HEK293 (cell line): ENCODE measurements around the gene HMX2.

ENCODE experiments used
- CTCF ChIA-PET: fragments of 350-600 bp; formaldehyde crosslinking; extraction: SDS; loops from one replicate; lab custom pipeline; 2021; ENCODE audit warnings: antibody characterized with exemption; lab: Yijun Ruan, JAX
- POLR2A ChIA-PET: fragments of 300-600 bp; formaldehyde crosslinking; extraction: SDS; loops from one replicate; lab custom pipeline; 2020; ENCODE audit warnings: antibody characterized with exemption, inconsistent platforms; lab: Yijun Ruan, JAX
- H3K27ac ChIP-seq: fragments of 200-500 bp; sonication (Bioruptor generic); 2 replicates; pipeline ENCODE4 v1.5.1; 2014; ENCODE audit warnings: low read depth, low read length, control low read depth, inconsistent platforms; ENCODE audit errors: extremely low read depth
- H3K36me3 ChIP-seq, 2 experiments: fragments of 200-500 bp in 1 of 2; sonication (Bioruptor generic) in 1 of 2; 1 replicate in 1 of 2; 2 replicates in 1 of 2; pipeline ENCODE4 v1.5.1; 2014 to 2017; ENCODE audit warnings: inconsistent platforms in 2 of 2, low read length in 2 of 2; ENCODE audit not compliant: control insufficient read depth in 2 of 2, insufficient read depth in 1 of 2
- H3K4me1 ChIP-seq: fragments of 200-500 bp; sonication (Bioruptor generic); 2 replicates; pipeline ENCODE4 v1.5.1; 2014; ENCODE audit warnings: mild to moderate bottlenecking, low read length, inconsistent platforms; ENCODE audit not compliant: control insufficient read depth, insufficient read depth
- H3K4me3 ChIP-seq: 2 replicates; pipeline ENCODE4 v1.5.1; 2011; ENCODE audit warnings: low read depth, mild to moderate bottlenecking, control low read depth, low read length, moderate library complexity
- H3K9me3 ChIP-seq: fragments of 200-500 bp; sonication (Bioruptor generic); 2 replicates; pipeline ENCODE4 v1.5.1; 2014; ENCODE audit warnings: low read depth, low read length, inconsistent platforms; ENCODE audit not compliant: control insufficient read depth, insufficient read depth
- EGR2 ChIP-seq: fragments of 450-650 bp; formaldehyde crosslinking; IDR thresholded peaks from 2 replicates; pipeline ENCODE4 v1.5.1; 2016; ENCODE audit warnings: low read depth, missing biosample characterization, missing genetic modification characterization
- HOXA7 ChIP-seq: sonication (generic); formaldehyde crosslinking; IDR thresholded peaks from 2 replicates; pipeline ENCODE4 v1.8.1; 2022; ENCODE audit warnings: missing genetic modification reagents, borderline replicate concordance
- KLF7 ChIP-seq: fragments of 450-650 bp; formaldehyde crosslinking; IDR thresholded peaks from 2 replicates; pipeline ENCODE4 v1.5.1; 2016; ENCODE audit warnings: missing biosample characterization, missing genetic modification characterization, borderline replicate concordance
- REPIN1 ChIP-seq: fragments of 450-650 bp; formaldehyde crosslinking; IDR thresholded peaks from 2 replicates; pipeline ENCODE4 v1.5.1; 2017; ENCODE audit warnings: missing biosample characterization, missing genetic modification characterization, low read depth
- SP3 ChIP-seq: fragments of 450-650 bp; formaldehyde crosslinking; IDR thresholded peaks from 2 replicates; pipeline ENCODE4 v1.5.1; 2016; ENCODE audit warnings: missing biosample characterization, missing genetic modification characterization
- YY1 ChIP-seq: fragments of 450-650 bp; formaldehyde crosslinking; IDR thresholded peaks from 2 replicates; pipeline ENCODE4 v1.5.1; 2018; ENCODE audit warnings: missing biosample characterization, missing genetic modification characterization
- ZBTB7A ChIP-seq: fragments of 450-650 bp; formaldehyde crosslinking; IDR thresholded peaks from 2 replicates; pipeline ENCODE4 v1.5.1; 2016; ENCODE audit warnings: low read depth, missing biosample characterization, missing genetic modification characterization
- ZNF121 ChIP-seq: fragments of 450-650 bp; formaldehyde crosslinking; IDR thresholded peaks from 2 replicates; pipeline ENCODE4 v1.5.1; 2016; ENCODE audit warnings: missing biosample characterization, missing genetic modification characterization
- ZNF138 ChIP-seq: fragments of 450-650 bp; formaldehyde crosslinking; IDR thresholded peaks from 2 replicates; pipeline ENCODE4 v1.5.1; 2016; ENCODE audit warnings: missing biosample characterization, missing genetic modification characterization, borderline replicate concordance
- ZNF174 ChIP-seq: fragments of 450-650 bp; formaldehyde crosslinking; IDR thresholded peaks from 2 replicates; pipeline ENCODE4 v1.5.0; 2017; ENCODE audit warnings: missing biosample characterization, mild to moderate bottlenecking, missing genetic modification characterization
- ZNF221 ChIP-seq: fragments of 450-650 bp; formaldehyde crosslinking; IDR thresholded peaks from 2 replicates; pipeline ENCODE4 v1.5.1; 2017; ENCODE audit warnings: missing biosample characterization, missing genetic modification characterization, borderline replicate concordance
- ZNF292 ChIP-seq: fragments of 450-650 bp; formaldehyde crosslinking; IDR thresholded peaks from 2 replicates; pipeline ENCODE4 v1.5.1; 2016; ENCODE audit warnings: low read depth, missing biosample characterization, missing genetic modification characterization, borderline replicate concordance
- ZNF354C ChIP-seq: fragments of 450-650 bp; formaldehyde crosslinking; IDR thresholded peaks from 2 replicates; pipeline ENCODE4 v1.5.1; 2016; ENCODE audit warnings: missing biosample characterization, missing genetic modification characterization, low read depth, borderline replicate concordance
- ZNF530 ChIP-seq: fragments of 450-650 bp; formaldehyde crosslinking; IDR thresholded peaks from 2 replicates; pipeline ENCODE4 v1.5.1; 2016; ENCODE audit warnings: low read depth, missing biosample characterization, missing genetic modification characterization
- ZNF560 ChIP-seq: fragments of 450-650 bp; formaldehyde crosslinking; IDR thresholded peaks from 2 replicates; pipeline ENCODE4 v1.5.1; 2017; ENCODE audit warnings: missing biosample characterization, missing genetic modification characterization, borderline replicate concordance
- ZNF571 ChIP-seq: fragments of 450-650 bp; formaldehyde crosslinking; IDR thresholded peaks from 2 replicates; pipeline ENCODE4 v1.5.0; 2017; ENCODE audit warnings: missing biosample characterization, missing genetic modification characterization
- ZNF610 ChIP-seq: fragments of 450-650 bp; formaldehyde crosslinking; IDR thresholded peaks from 2 replicates; pipeline ENCODE4 v1.5.1; 2016; ENCODE audit warnings: missing biosample characterization, missing genetic modification characterization, borderline replicate concordance
- ZNF660 ChIP-seq: fragments of 450-650 bp; IDR thresholded peaks from 2 replicates; pipeline ENCODE4 v1.5.1; 2018; ENCODE audit warnings: missing biosample characterization, mild to moderate bottlenecking, missing genetic modification characterization
- ZNF830 ChIP-seq: fragments of 450-650 bp; IDR thresholded peaks from 2 replicates; pipeline ENCODE4 v1.5.0; 2018; ENCODE audit warnings: missing biosample characterization, missing genetic modification characterization, low read depth, mild to moderate bottlenecking, moderate library complexity
- TF ChIP-seq, protein P1 (sequence below): fragments of 450-650 bp; formaldehyde crosslinking; IDR thresholded peaks from 2 replicates; pipeline ENCODE4 v1.5.1; 2016; ENCODE audit warnings: missing biosample characterization, missing genetic modification characterization
- TF ChIP-seq, protein P2 (sequence below): IDR thresholded peaks from 2 replicates; pipeline ENCODE4 v1.6.1; 2011; ENCODE audit warnings: mild to moderate bottlenecking, low read depth, low read length, borderline replicate concordance
- TF ChIP-seq, protein P3 (sequence below): fragments of 450-650 bp; formaldehyde crosslinking; IDR thresholded peaks from 2 replicates; pipeline ENCODE4 v1.5.1; 2017; ENCODE audit warnings: missing biosample characterization, missing genetic modification characterization
- TF ChIP-seq, protein P4 (sequence below): fragments of 450-650 bp; IDR thresholded peaks from 2 replicates; pipeline ENCODE4 v1.5.1; 2018; ENCODE audit warnings: missing biosample characterization, missing genetic modification characterization
- TF ChIP-seq, protein P5 (sequence below): fragments of 450-650 bp; formaldehyde crosslinking; IDR thresholded peaks from 2 replicates; pipeline ENCODE4 v1.5.1; 2016; ENCODE audit warnings: missing biosample characterization, missing genetic modification characterization

Gene HMX2

DNA sequence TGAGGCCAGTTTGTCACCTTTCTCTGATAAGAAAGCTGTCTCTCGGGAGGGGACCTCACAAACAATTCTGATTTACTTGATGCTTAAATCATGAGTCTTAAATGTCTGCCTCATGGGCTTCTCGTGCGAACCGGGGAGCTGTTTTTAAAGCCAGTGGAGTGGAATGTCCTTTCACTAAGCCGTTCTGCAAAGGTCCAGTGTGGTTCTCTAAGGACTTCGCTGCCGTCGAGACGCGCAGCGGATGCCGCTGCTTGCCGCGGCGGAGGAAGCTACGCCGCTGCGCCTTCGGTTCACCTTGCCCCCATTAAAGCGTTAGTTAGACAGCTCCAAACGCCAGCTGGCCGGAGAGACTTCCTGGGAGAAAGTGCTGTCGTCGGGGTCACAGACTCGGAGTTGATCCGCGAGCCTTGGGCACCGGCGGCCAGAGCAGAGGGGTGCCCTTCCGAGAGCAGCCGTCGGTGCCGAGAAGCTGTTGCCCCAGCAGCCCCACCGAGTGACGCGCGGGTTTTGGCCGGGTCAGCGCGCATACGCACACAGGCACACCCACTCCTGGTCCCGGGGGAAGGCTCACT lies 13.5 kb upstream of the HMX2 start (continued):
- TF ChIP-seq, protein P1, sequence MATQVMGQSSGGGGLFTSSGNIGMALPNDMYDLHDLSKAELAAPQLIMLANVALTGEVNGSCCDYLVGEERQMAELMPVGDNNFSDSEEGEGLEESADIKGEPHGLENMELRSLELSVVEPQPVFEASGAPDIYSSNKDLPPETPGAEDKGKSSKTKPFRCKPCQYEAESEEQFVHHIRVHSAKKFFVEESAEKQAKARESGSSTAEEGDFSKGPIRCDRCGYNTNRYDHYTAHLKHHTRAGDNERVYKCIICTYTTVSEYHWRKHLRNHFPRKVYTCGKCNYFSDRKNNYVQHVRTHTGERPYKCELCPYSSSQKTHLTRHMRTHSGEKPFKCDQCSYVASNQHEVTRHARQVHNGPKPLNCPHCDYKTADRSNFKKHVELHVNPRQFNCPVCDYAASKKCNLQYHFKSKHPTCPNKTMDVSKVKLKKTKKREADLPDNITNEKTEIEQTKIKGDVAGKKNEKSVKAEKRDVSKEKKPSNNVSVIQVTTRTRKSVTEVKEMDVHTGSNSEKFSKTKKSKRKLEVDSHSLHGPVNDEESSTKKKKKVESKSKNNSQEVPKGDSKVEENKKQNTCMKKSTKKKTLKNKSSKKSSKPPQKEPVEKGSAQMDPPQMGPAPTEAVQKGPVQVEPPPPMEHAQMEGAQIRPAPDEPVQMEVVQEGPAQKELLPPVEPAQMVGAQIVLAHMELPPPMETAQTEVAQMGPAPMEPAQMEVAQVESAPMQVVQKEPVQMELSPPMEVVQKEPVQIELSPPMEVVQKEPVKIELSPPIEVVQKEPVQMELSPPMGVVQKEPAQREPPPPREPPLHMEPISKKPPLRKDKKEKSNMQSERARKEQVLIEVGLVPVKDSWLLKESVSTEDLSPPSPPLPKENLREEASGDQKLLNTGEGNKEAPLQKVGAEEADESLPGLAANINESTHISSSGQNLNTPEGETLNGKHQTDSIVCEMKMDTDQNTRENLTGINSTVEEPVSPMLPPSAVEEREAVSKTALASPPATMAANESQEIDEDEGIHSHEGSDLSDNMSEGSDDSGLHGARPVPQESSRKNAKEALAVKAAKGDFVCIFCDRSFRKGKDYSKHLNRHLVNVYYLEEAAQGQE (tag by site-specific recombination), result no peak
- TF ChIP-seq HOXA7 (CRISPR knock-in tag) (no peak), ZNF354C (tag by site-specific recombination) (no peak), ZNF292 (tag by site-specific recombination) (no peak), ZNF121 (tag by site-specific recombination) (no peak), ZBTB7A (tag by site-specific recombination) (no peak), ZNF530 (tag by site-specific recombination) (no peak), SP3 (tag by site-specific recombination) (no peak), ZNF571 (tag by site-specific recombination) (no peak)
- TF ChIP-seq, protein P2, sequence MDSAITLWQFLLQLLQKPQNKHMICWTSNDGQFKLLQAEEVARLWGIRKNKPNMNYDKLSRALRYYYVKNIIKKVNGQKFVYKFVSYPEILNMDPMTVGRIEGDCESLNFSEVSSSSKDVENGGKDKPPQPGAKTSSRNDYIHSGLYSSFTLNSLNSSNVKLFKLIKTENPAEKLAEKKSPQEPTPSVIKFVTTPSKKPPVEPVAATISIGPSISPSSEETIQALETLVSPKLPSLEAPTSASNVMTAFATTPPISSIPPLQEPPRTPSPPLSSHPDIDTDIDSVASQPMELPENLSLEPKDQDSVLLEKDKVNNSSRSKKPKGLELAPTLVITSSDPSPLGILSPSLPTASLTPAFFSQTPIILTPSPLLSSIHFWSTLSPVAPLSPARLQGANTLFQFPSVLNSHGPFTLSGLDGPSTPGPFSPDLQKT, result no peak

DNA sequence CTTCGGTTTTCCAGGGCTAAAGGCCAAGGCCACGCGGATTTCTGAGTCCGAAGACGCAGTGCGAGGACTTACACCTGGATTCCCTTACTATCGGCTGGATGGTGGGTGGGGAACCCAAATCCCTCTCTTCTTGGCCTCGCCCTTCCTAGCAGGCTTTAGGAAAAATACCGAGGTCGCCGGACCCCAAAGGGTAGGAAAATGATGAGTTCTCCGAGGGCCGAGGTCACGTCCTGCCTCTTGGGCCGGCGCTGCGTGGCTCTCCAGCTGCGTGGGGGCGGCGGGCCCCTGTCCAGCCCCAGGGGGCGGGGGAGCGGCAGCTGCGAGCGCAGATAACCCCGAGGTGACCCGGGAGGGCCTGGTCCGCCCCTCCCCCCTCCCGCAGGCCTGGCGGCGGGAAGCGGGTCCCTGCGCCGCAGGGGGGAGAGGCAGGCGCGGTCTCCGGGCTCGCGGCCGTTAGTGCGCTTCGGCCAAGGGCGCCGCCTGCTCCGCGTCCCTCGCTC lies 13.0 kb upstream of the HMX2 start:
- ChIA-PET POLR2A (interaction anchor here (1.1 kb wide), 1 partner anchor 19 kb away, joined by 6 read pairs; the partner anchor contains the start of gene BUB3), CTCF (interaction anchor here (1.7 to 4.1 kb wide), 3 partner anchors 24 to 245 kb away, joined by 10 to 20 read pairs (median 16); no protein-coding TSS in a partner anchor)
- peak overlapping the region; percentile 51 for H3K4me3 ChIP-seq
- no peaks in the 10 kb centered on the region for H3K9me3 ChIP-seq
- peak overlapping the region; percentile 25; the same call in 1 of the 2 replicates for H3K27ac ChIP-seq
- H3K4me1 ChIP-seq, result no peaks in the 10 kb centered on the region
- H3K36me3 ChIP-seq, result no peaks in the 10 kb centered on the region
- TF ChIP-seq, protein P3, sequence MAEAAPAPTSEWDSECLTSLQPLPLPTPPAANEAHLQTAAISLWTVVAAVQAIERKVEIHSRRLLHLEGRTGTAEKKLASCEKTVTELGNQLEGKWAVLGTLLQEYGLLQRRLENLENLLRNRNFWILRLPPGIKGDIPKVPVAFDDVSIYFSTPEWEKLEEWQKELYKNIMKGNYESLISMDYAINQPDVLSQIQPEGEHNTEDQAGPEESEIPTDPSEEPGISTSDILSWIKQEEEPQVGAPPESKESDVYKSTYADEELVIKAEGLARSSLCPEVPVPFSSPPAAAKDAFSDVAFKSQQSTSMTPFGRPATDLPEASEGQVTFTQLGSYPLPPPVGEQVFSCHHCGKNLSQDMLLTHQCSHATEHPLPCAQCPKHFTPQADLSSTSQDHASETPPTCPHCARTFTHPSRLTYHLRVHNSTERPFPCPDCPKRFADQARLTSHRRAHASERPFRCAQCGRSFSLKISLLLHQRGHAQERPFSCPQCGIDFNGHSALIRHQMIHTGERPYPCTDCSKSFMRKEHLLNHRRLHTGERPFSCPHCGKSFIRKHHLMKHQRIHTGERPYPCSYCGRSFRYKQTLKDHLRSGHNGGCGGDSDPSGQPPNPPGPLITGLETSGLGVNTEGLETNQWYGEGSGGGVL (tag by site-specific recombination), result peak; percentile 57
- no peak for TF ChIP-seq ZNF560 (tag by site-specific recombination)
- TF ChIP-seq ZNF830 (tag by site-specific recombination), result no peak
- TF ChIP-seq, protein P4, sequence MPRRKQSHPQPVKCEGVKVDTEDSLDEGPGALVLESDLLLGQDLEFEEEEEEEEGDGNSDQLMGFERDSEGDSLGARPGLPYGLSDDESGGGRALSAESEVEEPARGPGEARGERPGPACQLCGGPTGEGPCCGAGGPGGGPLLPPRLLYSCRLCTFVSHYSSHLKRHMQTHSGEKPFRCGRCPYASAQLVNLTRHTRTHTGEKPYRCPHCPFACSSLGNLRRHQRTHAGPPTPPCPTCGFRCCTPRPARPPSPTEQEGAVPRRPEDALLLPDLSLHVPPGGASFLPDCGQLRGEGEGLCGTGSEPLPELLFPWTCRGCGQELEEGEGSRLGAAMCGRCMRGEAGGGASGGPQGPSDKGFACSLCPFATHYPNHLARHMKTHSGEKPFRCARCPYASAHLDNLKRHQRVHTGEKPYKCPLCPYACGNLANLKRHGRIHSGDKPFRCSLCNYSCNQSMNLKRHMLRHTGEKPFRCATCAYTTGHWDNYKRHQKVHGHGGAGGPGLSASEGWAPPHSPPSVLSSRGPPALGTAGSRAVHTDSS (tag by site-specific recombination), result no peak
- TF ChIP-seq ZNF174 (tag by site-specific recombination), result no peak
- no peak for TF ChIP-seq ZNF660
- no peak for TF ChIP-seq YY1 (tag by site-specific recombination)
- TF ChIP-seq ZNF138 (tag by site-specific recombination), result no peak
- TF ChIP-seq, protein P5, sequence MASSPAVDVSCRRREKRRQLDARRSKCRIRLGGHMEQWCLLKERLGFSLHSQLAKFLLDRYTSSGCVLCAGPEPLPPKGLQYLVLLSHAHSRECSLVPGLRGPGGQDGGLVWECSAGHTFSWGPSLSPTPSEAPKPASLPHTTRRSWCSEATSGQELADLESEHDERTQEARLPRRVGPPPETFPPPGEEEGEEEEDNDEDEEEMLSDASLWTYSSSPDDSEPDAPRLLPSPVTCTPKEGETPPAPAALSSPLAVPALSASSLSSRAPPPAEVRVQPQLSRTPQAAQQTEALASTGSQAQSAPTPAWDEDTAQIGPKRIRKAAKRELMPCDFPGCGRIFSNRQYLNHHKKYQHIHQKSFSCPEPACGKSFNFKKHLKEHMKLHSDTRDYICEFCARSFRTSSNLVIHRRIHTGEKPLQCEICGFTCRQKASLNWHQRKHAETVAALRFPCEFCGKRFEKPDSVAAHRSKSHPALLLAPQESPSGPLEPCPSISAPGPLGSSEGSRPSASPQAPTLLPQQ, result peak; percentile 55; the same call in 1 of the 2 replicates
- TF ChIP-seq EGR2 (tag by site-specific recombination), result no peak
- no peak for TF ChIP-seq KLF7 (tag by site-specific recombination)
- TF ChIP-seq REPIN1, result no peak
- no peak for TF ChIP-seq ZNF221 (tag by site-specific recombination)
- TF ChIP-seq ZNF610 (tag by site-specific recombination), result no peak
